ENCODE data around the gene NPIPB13. TPM values are rescaled to one million over a fixed set of nuclear protein-coding genes. Genes with fewer than 3 reads are reported as not detected.
"Not testable (repeated sequence)": the region's sequence is repeated elsewhere in the genome, so short reads cannot be mapped to it uniquely, and the experiment has no call there.

The NPIPB13 gene
- 5.5 TPM for polyA plus RNA-seq (2013, experiment 1 of 2; ENCODE audit: insufficient read length)
- 4.5 TPM for polyA plus RNA-seq (2013, experiment 2 of 2; ENCODE audit: insufficient read length)

- not testable (repeated sequence) for DNase-seq
These were observed at the start of gene NPIPB13 for GRCh38 chr16:30248379-30248778. Gene NPIPB13, minus strand, starts transcription at chr16:30248479. Its CDS starts 2,906 bp downstream, at chr16:30245573.

DNA sequence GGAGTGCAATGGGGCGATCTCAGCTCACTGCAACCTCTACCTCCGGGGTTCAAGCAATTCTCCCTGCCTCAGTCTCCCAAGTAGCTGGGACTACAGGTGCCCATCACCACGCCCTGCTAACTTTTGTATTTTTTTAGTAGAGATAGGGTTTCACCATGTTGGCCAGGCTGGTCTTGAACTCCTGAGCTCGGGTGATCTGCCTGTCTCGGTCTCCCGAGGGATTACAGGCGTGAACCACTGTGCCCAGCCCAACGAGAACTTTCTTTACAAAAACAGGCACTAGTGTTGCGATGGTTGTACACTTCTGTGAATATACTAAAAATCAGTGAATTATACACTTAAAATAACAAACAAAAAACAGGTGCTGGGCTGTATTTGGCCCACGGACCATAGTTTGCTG is 34.1 kb upstream of the NPIPB13 start:
- DNase-seq: not testable (repeated sequence)

GRCh38 chr16:30278523-30278922 is 30.2 kb upstream of the NPIPB13 start:
- DNase-seq: not testable (repeated sequence)

- DNase-seq: not testable (repeated sequence)
These were observed 31.2 kb downstream of the NPIPB13 start for GRCh38 chr16:30217082-30217481.

GRCh38 chr16:30211414-30211813 is 36.9 kb downstream of the NPIPB13 start:
- not testable (repeated sequence) for DNase-seq

DNA sequence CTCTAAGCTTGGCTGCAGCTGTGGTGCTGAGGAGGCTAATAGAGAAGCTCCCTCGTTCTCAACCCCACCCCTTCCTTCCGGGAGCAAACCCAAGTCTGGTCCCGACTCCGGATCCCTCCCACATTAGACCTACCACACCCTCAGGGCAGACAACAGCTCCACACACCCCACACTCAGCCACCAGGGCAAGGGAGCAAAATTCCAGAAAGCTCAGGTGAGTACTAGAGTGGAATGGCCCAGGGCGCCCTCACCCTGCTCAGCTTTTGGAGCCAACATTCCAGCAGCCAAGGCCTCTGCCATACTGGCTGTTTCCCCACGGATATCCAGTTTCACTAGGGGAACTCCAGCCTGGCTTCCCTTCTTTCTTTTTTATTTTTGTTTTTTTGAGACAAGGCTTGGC is 39.2 kb downstream of the NPIPB13 start:
- not testable (repeated sequence) for DNase-seq

- DNase-seq: not testable (repeated sequence)
These were observed 41.1 kb downstream of the NPIPB13 start for GRCh38 chr16:30207063-30207704.

GRCh38 chr16:30206252-30206651 is 42.0 kb downstream of the NPIPB13 start:
- not testable (repeated sequence) for DNase-seq

GRCh38 chr16:30205541-30206236 is 42.6 kb downstream of the NPIPB13 start:
- not testable (repeated sequence) for DNase-seq

DNA sequence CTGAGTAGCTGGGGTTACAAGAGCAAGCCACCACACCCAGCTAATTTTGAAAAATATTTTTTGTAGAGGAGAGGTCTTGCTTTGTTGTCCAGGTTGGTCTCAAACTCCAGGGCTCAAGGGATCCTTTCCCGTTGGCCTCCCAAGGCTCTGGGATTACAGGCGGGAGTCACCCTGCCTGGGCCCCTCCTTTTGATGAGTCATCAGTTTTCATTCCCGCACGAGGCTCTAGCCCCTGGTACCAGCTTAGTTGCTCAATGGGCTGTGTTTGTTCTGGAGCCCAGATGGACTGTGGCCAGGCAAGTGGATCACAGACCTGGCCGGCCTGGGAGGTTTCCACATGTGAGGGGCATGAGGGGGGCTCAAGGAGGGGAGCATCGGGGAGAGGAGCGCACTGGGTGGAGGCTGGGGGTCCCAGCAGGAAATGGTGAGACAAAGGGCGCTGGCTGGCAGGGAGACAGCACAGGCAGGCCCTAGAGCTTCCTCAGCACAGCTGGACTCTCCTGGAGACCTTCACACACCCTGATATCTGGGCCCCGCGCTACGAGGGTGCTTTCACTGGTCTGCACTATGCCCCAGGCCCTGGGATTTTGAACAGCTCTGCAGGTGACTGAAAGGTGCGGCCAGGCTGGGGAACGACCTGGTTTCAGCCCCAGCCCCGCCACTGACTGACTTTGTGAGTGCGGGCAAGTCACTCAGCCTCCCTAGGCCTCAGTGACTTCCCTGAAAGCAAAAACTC is 48.5 kb downstream of the NPIPB13 start:
- not testable (repeated sequence) for DNase-seq

DNA sequence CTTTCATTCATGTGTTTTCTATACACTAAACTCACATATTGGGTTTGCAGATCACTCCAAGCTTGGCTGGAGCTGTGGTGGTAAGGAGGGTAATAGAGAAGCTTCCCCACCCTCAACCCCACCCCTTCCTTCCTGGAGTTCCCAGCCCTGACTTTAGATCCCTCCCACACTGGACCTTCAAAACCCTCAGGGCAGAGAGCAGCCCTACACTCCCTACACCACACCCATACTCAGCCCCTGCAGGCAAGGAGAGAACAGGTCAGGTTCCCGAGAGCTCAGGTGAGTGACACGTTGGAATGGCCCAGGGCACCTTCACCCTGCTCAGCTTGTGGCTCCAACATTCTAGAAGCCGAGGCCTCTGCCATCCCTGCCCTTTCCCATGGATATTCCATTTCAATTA is 49.2 kb downstream of the NPIPB13 start, which contains the start of gene SULT1A3:
Gene SULT1A3, plus strand, starts transcription at position 207 of the 400 bp plus-strand sequence. CDS start 1,474 bp downstream, outside the sequence.
- DNase-seq: not testable (repeated sequence)

Data from fibroblast of skin of back (primary cell).